HK-2 (cell line): ENCODE results near the gene CPZ.
"Not testable (repeated sequence)": the region's sequence is repeated elsewhere in the genome, so short reads cannot be mapped to it uniquely, and the experiment has no call there.

ENCODE experiments used
- DNase-seq: peaks from one replicate; pipeline ENCODE4 v3.0.0-alpha.2; 2018; ENCODE audit not compliant: unreplicated experiment

CPZ gene

GRCh38 chr4:8652181-8653078 lies 59.9 kb downstream of the CPZ start:
- no peak for DNase-seq

- no peak for DNase-seq
These were observed 60.9 kb downstream of the CPZ start for GRCh38 chr4:8653326-8654000.

GRCh38 chr4:8654139-8654538 lies 61.6 kb downstream of the CPZ start:
- DNase-seq = not testable (repeated sequence)

- DNase-seq = no peak
These were observed 63.0 kb downstream of the CPZ start for GRCh38 chr4:8655411-8656184.

- DNase-seq = no peak
These were observed 63.6 kb downstream of the CPZ start for GRCh38 chr4:8656185-8656517.

GRCh38 chr4:8656711-8657380 lies 64.3 kb downstream of the CPZ start:
- DNase-seq = no peak

GRCh38 chr4:8657381-8658088 lies 65.0 kb downstream of the CPZ start:
- DNase-seq = no peak

- DNase-seq = no peak
These were observed 70.2 kb downstream of the CPZ start for GRCh38 chr4:8662776-8663175.

- no peak for DNase-seq
These were observed 71.7 kb downstream of the CPZ start for GRCh38 chr4:8664031-8664805.

GRCh38 chr4:8664976-8665375 lies 72.4 kb downstream of the CPZ start:
- DNase-seq = no peak

GRCh38 chr4:8665406-8666360 lies 73.1 kb downstream of the CPZ start:
- peak; percentile 44 for DNase-seq

GRCh38 chr4:8666581-8666980 lies 74.0 kb downstream of the CPZ start:
- DNase-seq = no peak
